GM13977 (cell line): ENCODE data around the gene DHFR.
A peak's percentile ranks its signal among the peaks of the same experiment; 100 is the strongest.

Experiments
- DNase-seq: peaks from one replicate; pipeline ENCODE4 v3.0.0; 2012; ENCODE audit warnings: low spot score
- in situ Hi-C: fragments of 300-500 bp; cut with MboI; formaldehyde crosslinking; loops from one replicate; pipeline ENCODE4 v1.12.0; 2022; ENCODE audit warnings: low sequenced_read_pairs, low pct_unique_long_range_greater_than_20kb, mixed read lengths, inconsistent platforms; ENCODE audit not compliant: unreplicated experiment
- TF ChIP-seq, protein P1 (sequence below): IDR thresholded peaks from 2 replicates; pipeline ENCODE4 v1.5.1; 2012; ENCODE audit warnings: mild to moderate bottlenecking, control low read depth; ENCODE audit not compliant: insufficient read depth; ENCODE audit errors: extremely low read depth, missing control alignments

The DHFR gene

DNA sequence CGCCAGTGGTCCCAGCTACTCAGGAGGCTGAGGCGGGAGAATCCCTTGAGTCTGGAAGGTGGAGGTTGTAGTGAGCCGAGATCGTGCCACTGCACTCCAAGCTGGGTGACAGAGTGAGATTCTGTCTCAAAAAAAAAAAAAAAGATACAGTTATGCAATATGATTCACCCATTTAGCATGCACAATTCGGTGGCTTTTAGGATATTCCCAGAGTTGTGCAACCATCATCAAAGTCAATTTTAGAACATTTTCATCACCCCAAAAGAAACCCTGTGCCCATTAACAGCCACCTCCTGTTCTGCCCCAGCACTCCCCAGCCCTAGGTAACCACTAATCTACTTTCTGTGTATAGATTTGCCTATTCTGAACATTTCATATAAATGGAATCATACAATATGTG lies 4.3 kb upstream of the DHFR start:
- in situ Hi-C loops: loop anchor here (25.0 kb wide), 1 partner anchor 572 kb away; no protein-coding TSS in a partner anchor
- DNase-seq: no peak
- TF ChIP-seq, protein P1, sequence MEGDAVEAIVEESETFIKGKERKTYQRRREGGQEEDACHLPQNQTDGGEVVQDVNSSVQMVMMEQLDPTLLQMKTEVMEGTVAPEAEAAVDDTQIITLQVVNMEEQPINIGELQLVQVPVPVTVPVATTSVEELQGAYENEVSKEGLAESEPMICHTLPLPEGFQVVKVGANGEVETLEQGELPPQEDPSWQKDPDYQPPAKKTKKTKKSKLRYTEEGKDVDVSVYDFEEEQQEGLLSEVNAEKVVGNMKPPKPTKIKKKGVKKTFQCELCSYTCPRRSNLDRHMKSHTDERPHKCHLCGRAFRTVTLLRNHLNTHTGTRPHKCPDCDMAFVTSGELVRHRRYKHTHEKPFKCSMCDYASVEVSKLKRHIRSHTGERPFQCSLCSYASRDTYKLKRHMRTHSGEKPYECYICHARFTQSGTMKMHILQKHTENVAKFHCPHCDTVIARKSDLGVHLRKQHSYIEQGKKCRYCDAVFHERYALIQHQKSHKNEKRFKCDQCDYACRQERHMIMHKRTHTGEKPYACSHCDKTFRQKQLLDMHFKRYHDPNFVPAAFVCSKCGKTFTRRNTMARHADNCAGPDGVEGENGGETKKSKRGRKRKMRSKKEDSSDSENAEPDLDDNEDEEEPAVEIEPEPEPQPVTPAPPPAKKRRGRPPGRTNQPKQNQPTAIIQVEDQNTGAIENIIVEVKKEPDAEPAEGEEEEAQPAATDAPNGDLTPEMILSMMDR: no peak

DNA sequence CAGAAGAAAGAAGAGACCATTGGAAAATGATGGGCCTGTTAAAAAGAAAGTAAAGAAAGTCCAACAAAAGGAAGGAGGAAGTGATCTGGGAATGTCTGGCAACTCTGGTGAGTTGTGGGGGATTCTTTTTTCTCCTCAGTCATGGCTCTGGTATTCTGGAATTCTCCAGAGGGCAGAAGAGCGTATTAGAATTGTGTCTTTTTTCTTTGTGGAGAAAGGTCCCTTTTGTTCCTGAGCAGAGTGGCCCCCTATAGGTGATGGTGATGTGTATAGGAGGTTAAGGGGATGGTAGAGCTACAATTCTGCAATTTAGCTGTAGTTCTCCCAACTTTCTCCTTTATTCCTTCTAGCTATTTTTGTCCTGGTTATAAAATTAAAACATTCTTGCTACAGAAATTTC lies 1.6 kb upstream of the DHFR start:
- TF ChIP-seq, protein P1: peak; percentile 35
- in situ Hi-C loops: loop anchor here (25.0 kb wide), 1 partner anchor 569 kb away; no protein-coding TSS in a partner anchor
- no peak for DNase-seq

DNA sequence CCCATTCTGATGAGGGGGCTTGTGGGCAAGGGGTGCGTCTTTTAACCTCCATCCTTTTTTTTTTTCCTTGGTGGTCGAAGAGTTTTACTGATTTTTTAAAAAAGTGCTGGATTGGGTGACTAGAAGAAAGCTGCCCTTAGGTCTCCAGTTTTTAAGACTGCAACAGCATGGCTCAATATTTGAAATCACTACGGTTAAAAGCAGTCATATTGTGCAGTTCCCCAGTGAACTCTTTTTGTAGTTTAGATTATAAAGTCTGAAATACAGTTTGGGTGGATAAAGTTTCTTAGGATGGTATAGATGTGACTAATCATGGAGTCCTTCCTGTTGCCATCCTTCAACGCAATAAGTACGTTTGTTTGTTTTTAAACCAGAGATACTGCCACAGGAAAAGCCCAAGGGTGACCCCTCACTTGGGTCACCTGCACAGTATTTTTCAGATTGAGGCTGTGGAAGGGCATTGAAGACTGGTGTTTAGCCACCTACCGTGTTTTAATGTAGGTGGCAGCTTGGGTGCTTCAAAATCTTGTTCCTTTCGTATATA lies 520 bp upstream of the DHFR start:
- DNase-seq: no peak
- TF ChIP-seq, protein P1: no peak
- in situ Hi-C loops: loop anchor here (25.0 kb wide), 1 partner anchor 568 kb away; no protein-coding TSS in a partner anchor

DNA sequence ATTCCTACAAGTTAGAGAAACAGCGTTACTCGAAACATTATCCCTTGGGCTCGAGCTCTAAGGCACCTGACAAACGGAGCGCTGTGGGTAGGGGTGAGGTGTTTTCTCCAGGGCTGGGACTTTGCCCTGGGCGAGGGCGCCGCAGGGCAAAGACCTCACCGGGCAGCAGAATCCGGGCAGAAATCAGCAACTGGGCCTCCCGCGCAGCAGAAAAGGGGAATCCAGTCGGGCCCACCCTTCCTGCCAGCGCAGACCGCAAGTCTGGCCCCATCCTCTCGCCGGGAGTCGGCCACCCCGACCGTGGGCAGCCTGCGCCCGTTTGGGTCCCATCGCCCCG lies 761 bp downstream of the DHFR start:
- peak; percentile 15 for DNase-seq
- in situ Hi-C loops: loop anchor here (25.0 kb wide), 1 partner anchor 567 kb away; no protein-coding TSS in a partner anchor

DNA sequence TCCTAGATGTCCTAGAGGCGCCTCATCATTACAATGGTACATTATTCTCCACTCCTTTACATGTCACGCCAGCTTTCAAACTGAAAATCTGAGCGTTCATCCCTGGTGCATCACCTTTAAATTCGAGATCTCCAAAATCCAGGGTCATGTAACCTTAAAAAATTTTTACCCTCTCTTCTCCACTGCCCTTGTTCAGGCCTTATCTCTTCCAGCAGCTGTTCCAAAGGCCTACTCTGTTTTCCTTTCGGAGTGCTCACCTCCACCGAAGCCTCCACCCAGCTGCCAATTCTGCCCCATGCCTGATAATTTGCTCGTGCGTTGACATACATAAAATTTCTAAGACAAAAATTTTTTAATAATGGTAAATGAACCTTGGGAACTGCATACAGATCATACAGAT lies 1.3 kb downstream of the DHFR start:
- in situ Hi-C loops: loop anchor here (25.0 kb wide), 1 partner anchor 566 kb away; no protein-coding TSS in a partner anchor
- TF ChIP-seq, protein P1: no peak
- no peak for DNase-seq

More for the DNA sequence above, 761 bp downstream of the DHFR start:
- TF ChIP-seq, protein P1: no peak

DNA sequence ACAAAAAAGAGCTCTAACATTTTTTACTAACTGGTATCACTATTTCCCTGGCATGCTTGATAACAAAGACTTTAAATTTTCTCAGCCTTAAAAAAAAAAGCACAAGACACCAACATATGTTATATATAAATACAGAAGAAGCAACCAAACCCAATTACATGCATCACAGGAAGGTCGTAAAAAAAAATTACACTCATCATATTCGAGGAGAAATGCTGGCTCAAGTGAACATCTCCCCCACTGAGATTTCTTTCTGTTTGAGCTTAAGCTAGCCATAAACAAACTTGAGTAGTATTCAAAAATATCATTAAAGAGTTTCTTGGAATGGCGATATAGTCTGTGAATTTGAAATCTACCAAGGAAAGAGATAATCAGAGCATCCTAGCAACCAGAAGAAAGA lies 7.9 kb downstream of the DHFR start:
- in situ Hi-C loops: no loop called here
- no peak for DNase-seq
- TF ChIP-seq, protein P1: no peak

DNA sequence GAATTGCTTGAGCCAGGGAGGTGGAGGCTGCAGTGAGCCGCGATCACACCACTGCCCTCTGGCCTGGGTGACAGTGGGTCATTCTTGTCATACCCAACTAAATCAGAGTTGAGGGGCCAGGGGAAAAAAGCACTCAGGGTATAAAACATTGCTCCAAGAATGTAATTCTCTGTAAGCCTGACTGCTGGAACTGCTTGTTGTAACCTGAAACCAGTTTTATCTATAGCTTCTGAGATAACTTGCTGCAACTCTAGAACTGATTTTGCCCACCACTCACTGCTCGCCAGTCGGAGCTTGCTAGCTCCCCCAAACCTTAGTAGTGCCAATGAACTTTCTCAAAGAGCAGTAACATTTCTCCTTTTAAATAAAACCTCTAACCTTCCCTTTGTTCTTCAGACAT lies 9.9 kb downstream of the DHFR start:
- in situ Hi-C loops: no loop called here
- TF ChIP-seq, protein P1: no peak
- DNase-seq: no peak
